Smooth muscle cell of trachea (primary cell): ENCODE measurements around the gene CLEC4F. TPM values are rescaled to one million over a fixed set of nuclear protein-coding genes. Genes with fewer than 3 reads are reported as not detected.

Experiments used
- total RNA-seq: library from RNA; depleted of rRNA; stranded (reverse); fragments of >200 nt; gene quantifications from 2 replicates; pipeline ENCODE4 v1.2.1, GENCODE V29; 2014

The CLEC4F gene, protein sequence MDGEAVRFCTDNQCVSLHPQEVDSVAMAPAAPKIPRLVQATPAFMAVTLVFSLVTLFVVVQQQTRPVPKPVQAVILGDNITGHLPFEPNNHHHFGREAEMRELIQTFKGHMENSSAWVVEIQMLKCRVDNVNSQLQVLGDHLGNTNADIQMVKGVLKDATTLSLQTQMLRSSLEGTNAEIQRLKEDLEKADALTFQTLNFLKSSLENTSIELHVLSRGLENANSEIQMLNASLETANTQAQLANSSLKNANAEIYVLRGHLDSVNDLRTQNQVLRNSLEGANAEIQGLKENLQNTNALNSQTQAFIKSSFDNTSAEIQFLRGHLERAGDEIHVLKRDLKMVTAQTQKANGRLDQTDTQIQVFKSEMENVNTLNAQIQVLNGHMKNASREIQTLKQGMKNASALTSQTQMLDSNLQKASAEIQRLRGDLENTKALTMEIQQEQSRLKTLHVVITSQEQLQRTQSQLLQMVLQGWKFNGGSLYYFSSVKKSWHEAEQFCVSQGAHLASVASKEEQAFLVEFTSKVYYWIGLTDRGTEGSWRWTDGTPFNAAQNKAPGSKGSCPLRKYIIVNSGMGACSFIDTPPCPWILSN
- total RNA-seq: not detected in 2 replicates

GRCh38 chr2:70820499-70820898 lies at the start of gene CLEC4F:
CLEC4F (minus strand) TSS chr2:70820599; CDS start chr2:70820523, 76 bp downstream.

DNA sequence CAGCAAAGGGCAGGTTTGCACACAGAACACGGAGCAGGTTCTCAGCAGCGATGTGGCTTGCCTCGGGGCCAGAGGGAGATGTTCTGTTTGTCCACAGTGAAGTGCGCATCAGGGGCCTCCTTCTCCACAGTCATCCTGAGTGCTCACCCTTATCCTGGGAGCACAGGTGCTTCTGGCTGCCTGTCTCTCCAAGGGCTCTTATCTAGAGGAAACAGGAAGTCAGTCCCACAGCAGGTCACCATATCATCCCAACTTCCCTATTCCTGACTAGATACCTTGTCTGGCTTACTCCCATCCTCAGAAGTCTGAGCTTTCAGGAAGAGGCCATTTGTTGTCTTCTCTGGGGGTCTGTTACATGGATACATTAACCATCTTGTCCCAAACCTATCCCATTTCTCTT lies 15.2 kb upstream of the CLEC4F start, which contains the start of gene CD207:
Gene CD207 (minus strand): TSS at position 174 of the 400 bp plus-strand sequence. CDS start 40 bp downstream, at position 134.

GRCh38 chr2:70790136-70790828 lies 30.1 kb downstream of the CLEC4F start, which contains the start of gene FIGLA:
FIGLA (minus strand) TSS chr2:70790643; CDS start chr2:70790638, 5 bp downstream.

DNA sequence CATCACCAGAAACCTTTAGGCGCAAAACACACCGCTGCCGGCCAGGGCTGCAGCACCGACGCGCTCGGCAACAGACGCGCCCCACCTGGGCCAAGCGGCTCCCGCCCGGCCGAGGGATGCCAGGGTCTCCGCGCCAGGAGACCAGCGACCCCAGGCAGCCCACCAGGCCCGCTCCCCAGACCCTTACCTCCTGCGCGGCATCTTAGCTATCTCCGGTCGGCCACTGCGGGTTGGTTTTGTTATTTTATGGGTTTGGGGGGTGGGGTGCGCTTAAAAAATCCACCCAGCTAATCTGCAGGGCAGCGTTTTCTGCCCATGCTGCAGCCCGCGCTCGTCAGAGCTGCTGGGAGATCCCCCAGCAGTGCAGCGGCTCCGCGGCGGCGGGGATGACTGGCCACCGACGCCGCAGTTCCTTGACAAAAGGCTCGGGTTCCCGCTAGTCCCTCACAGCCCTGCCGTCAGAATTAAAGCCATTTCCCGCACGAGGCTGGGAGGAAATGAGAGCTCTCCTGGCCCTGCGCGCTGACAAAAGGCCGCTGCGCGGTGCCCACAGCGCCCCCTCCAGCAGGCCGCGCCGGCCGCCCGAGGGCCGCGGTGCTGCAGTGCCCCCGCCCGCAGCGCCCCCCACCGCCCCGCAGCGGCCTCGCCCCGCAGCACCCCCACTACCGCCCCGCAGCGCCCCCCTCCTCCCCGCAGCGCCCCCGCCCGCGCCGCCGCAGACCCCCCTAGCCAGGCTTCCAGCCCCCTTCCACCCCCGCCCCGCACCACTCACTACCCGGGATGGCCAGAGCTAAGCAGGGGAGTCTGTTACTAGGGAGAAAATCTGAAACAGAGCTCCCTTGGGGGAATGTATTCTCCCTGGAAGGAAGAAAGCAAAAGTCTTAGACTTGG lies 52.5 kb downstream of the CLEC4F start, which contains the start of gene ADD2:
Gene ADD2 (minus strand): TSS at position 502 of the 891 bp plus-strand sequence. CDS start 61,792 bp downstream, outside the sequence.

Other genes starting within 250 kb of the CLEC4F start
- 0.29 TPM in 1 of 2 replicates, not detected in the other for gene ADD2, start 52.4 kb downstream of the CLEC4F start, total RNA-seq
- gene FIGLA, start 30.0 kb downstream of the CLEC4F start, total RNA-seq: not detected in 2 replicates
- gene CD207, start 15.2 kb upstream of the CLEC4F start, total RNA-seq: not detected in 2 replicates
- 0.87 and 1.5 TPM in 2 replicates for gene VAX2, start 80.0 kb upstream of the CLEC4F start, total RNA-seq
- 0.58 and 1.7 TPM in 2 replicates for gene ATP6V1B1, start 115.3 kb upstream of the CLEC4F start, total RNA-seq
- gene ANKRD53, start 158.0 kb upstream of the CLEC4F start, total RNA-seq: 0.83 and 1.3 TPM in 2 replicates
- 36.7 and 36.9 TPM in 2 replicates for gene TEX261, start 174.3 kb upstream of the CLEC4F start, total RNA-seq
- 70.8 and 76.3 TPM in 2 replicates for gene NAGK, start 248.0 kb upstream of the CLEC4F start, total RNA-seq